ENCODE measurements around the gene HK1. TPM values are rescaled to one million over a fixed set of nuclear protein-coding genes. Genes with fewer than 3 reads are reported as not detected.

HK1 gene
- total and polyA plus RNA-seq, 2 of the 13 experiments (the other 11 are each of a cell fraction or from before 2014, with no cell fraction given): 0.29 to 1.5 TPM

GRCh38 chr10:69425511-69426298, 147.4 kb downstream of the HK1 start (continued):
- TF ChIP-seq NCOA2 (CRISPR knock-in tag; IDR thresholded peaks at IDR 0.05) (peak; percentile 87), ESRRA (CRISPR knock-in tag; IDR thresholded peaks at IDR 0.05; ENCODE audit: low read depth) (no peak), ZEB1 (IDR thresholded peaks at IDR 0.05; ENCODE audit: insufficient replicate concordance, low read depth) (peak; percentile 96), FOXO4 (CRISPR knock-in tag; conservative IDR thresholded peaks at IDR 0.05) (no peak), MIER3 (CRISPR knock-in tag; IDR thresholded peaks at IDR 0.05; ENCODE audit: borderline replicate concordance) (peak; percentile 83; the same call in 1 of the 2 replicates), ZBTB34 (CRISPR knock-in tag; IDR thresholded peaks at IDR 0.05) (0 out of 2 replicates have a peak, but pooled peaks have one; percentile 42), SOX13 (IDR thresholded peaks at IDR 0.05) (peak; percentile 91), SOX13 (CRISPR knock-in tag; conservative IDR thresholded peaks at IDR 0.05 in 1 of 2, IDR thresholded peaks at IDR 0.05 in 1 of 2) (peak in 1 of 2 experiments; percentile 96; a peak in 2 of 4 replicates), RORA (CRISPR knock-in tag; IDR thresholded peaks at IDR 0.05) (no peak), RNF2 (conservative IDR thresholded peaks at IDR 0.05; ENCODE audit: low read depth) (no peak), GFI1 (CRISPR knock-in tag; IDR thresholded peaks at IDR 0.05; ENCODE audit: borderline replicate concordance) (peak; percentile 59; the same call in 1 of the 2 replicates), POGK (CRISPR knock-in tag; conservative IDR thresholded peaks at IDR 0.05) (peak; percentile 61; the same call in 1 of the 2 replicates), ZNF441 (CRISPR knock-in tag; IDR thresholded peaks at IDR 0.05; ENCODE audit: borderline replicate concordance) (no peak), ZNF878 (CRISPR knock-in tag; IDR thresholded peaks at IDR 0.05) (peak; percentile 77; the same call in 1 of the 2 replicates), SALL1 (CRISPR knock-in tag; IDR thresholded peaks at IDR 0.05) (peak; percentile 72), ZNF20 (CRISPR knock-in tag; IDR thresholded peaks at IDR 0.05) (no peak), ZFYVE20 (CRISPR knock-in tag; IDR thresholded peaks at IDR 0.05; ENCODE audit: borderline replicate concordance, low read depth) (no peak), ZNF644 (CRISPR knock-in tag; IDR thresholded peaks at IDR 0.05; ENCODE audit: low read depth) (peak; percentile 93), ZNF589 (CRISPR knock-in tag; conservative IDR thresholded peaks at IDR 0.05) (peak; percentile 69; the same call in 1 of the 2 replicates), SKIL (CRISPR knock-in tag; IDR thresholded peaks at IDR 0.05; ENCODE audit: borderline replicate concordance) (peak; percentile 40; the same call in 1 of the 2 replicates), HDAC2 (CRISPR knock-in tag; IDR thresholded peaks at IDR 0.05) (peak; percentile 90), JUND (CRISPR knock-in tag; IDR thresholded peaks at IDR 0.05) (0 out of 2 replicates have a peak, but pooled peaks have one; percentile 19)

Measured in HepG2 (cell line).